Measurements from ENCODE around the gene ATL2.

GRCh38 chr2:38400513-38400912 lies 23.4 kb upstream of the ATL2 start:
- TF ChIP-seq CTCF (IDR thresholded peaks at IDR 0.05) (no peak), POLR2A (IDR thresholded peaks at IDR 0.05) (no peak)
